K562 (cell line): ENCODE data around the gene PRMT5. TPM values are rescaled to one million over a fixed set of nuclear protein-coding genes. Genes with fewer than 3 reads are reported as not detected.

Source experiments
- ARNT ChIP-seq, 2 experiments: fragments of 450-650 bp; IDR thresholded peaks; 2 replicates each; pipeline ENCODE4 v1.6.1; 2016; ENCODE audit warnings: mild to moderate bottlenecking in 1 of 2
- BDP1 ChIP-seq: IDR thresholded peaks from 3 replicates; pipeline ENCODE4 v1.6.1; 2011; ENCODE audit not compliant: insufficient read length, insufficient read depth
- DMBX1 ChIP-seq: fragments of 250-450 bp; sonication (Bioruptor Pico); IDR thresholded peaks from 2 replicates; pipeline ENCODE4 v1.8.0; 2022; ENCODE audit warnings: inconsistent platforms, mild to moderate bottlenecking, moderate library complexity, borderline replicate concordance
- ILF3 ChIP-seq: fragments of 450-650 bp; IDR thresholded peaks from 2 replicates; pipeline ENCODE4 v1.6.1; 2018; ENCODE audit warnings: antibody characterized with exemption, mild to moderate bottlenecking, moderate library complexity, borderline replicate concordance
- NFYB ChIP-seq: IDR thresholded peaks from 2 replicates; pipeline ENCODE4 v1.6.1; 2011; ENCODE audit warnings: mild to moderate bottlenecking, moderate library complexity; ENCODE audit not compliant: insufficient read length; ENCODE audit errors: extremely low read depth
- PKNOX1 ChIP-seq: fragments of 450-650 bp; IDR thresholded peaks from 2 replicates; pipeline ENCODE4 v1.6.1; 2016
- RBM22 ChIP-seq: fragments of 200-400 bp; formaldehyde crosslinking; IDR thresholded peaks from 2 replicates; pipeline ENCODE4 v1.6.1; 2018; ENCODE audit warnings: low read length, low read depth; ENCODE audit not compliant: poor library complexity, severe bottlenecking
- RNF2 ChIP-seq: sonication (generic); IDR thresholded peaks from 2 replicates; pipeline ENCODE4 v1.6.1; 2016
- STAT5A ChIP-seq: IDR thresholded peaks from 2 replicates; pipeline ENCODE4 v1.6.1; 2012; ENCODE audit warnings: low read length, inconsistent platforms, borderline replicate concordance
- TCF7L2 ChIP-seq: fragments of 150-350 bp; IDR thresholded peaks from 2 replicates; pipeline ENCODE4 v1.6.1; 2016; ENCODE audit warnings: low read depth, mild to moderate bottlenecking, low read length, moderate library complexity
- VEZF1 ChIP-seq: fragments of 200-800 bp; sonication (Bioruptor generic); IDR thresholded peaks from 2 replicates; pipeline ENCODE4 v1.6.1; 2017; ENCODE audit warnings: missing genetic modification characterization, missing compliant biosample characterization
- XRCC5 ChIP-seq: fragments of 200-400 bp; formaldehyde crosslinking; IDR thresholded peaks from 2 replicates; pipeline ENCODE4 v1.6.1; 2017; ENCODE audit warnings: low read depth, mild to moderate bottlenecking, low read length
- ZFP30 ChIP-seq: fragments of 250-450 bp; sonication (Bioruptor Pico); IDR thresholded peaks from 2 replicates; pipeline ENCODE4 v1.8.0; 2022; ENCODE audit warnings: moderate library complexity, mild to moderate bottlenecking, inconsistent platforms, borderline replicate concordance
- ZNF583 ChIP-seq: fragments of 250-450 bp; sonication (Bioruptor Pico); IDR thresholded peaks from 2 replicates; pipeline ENCODE4 v1.4.0; 2020
- polyA plus RNA-seq, 8 experiments: library from polyadenylated mRNA; depleted of rRNA in 4 of 8; stranded (reverse) in 5 of 8; unstranded in 3 of 8; fragments of >200 nt; fragmentation: Nextera tagmentation in 2 of 8; fragmentation: Illumina TruSeq in 1 of 8; extraction: Ambion mirVana in 2 of 8; extraction: Trizol in 1 of 8; gene quantifications; 2 replicates each; pipeline versions ENCODE4 v1.2.1 to v1.2.3, GENCODE V29; 2011 to 2014; ENCODE audit warnings: inconsistent platforms in 1 of 8, missing spikeins in 1 of 8
- total RNA-seq, 7 experiments: library from RNA; depleted of rRNA in 6 of 7; stranded (reverse); fragments of >200 nt in 6 of 7; fragmentation: Illumina TruSeq in 2 of 7; extraction: Trizol in 2 of 7; gene quantifications; 2 replicates each; pipeline versions ENCODE4 v1.2.1 to v1.2.3, GENCODE V29; 2011 to 2021; ENCODE audit warnings: low replicate concordance in 1 of 7

The PRMT5 gene
- total and polyA plus RNA-seq, 9 of the 15 experiments (the other 6 are each of a cell fraction or from before 2014, with no cell fraction given), result 114 to 552 (median 222) TPM

- TF ChIP-seq ZFP30 (CRISPR knock-in tag), result no peak
- TF ChIP-seq DMBX1 (CRISPR knock-in tag), result no peak
- TF ChIP-seq RNF2, result no peak
- TF ChIP-seq STAT5A, result peak; percentile 18; the same call in 1 of the 2 replicates
- TF ChIP-seq NFYB, result no peak
- TF ChIP-seq XRCC5, result no peak
- no peak for TF ChIP-seq RBM22
- TF ChIP-seq ILF3, result no peak
- TF ChIP-seq PKNOX1, result peak; percentile 62
- 0 out of 4 replicates have a peak, but pooled peaks of 1 of the 2 experiments have one; percentile 27 for TF ChIP-seq ARNT (IDR thresholded peaks at IDR 0.05)
- no peak for TF ChIP-seq ZNF583 (CRISPR knock-in tag)
- TF ChIP-seq VEZF1 (CRISPR knock-in tag), result no peak
- no peak for TF ChIP-seq BDP1
- TF ChIP-seq TCF7L2, result no peak
These were observed 26.8 kb upstream of the PRMT5 start (continued) for GRCh38 chr14:22955702-22956569.
